Hepatic stellate cell (primary cell): ENCODE measurements around the gene NCOA3.
"Not testable (repeated sequence)": the region's sequence is repeated elsewhere in the genome, so short reads cannot be mapped to it uniquely, and the experiment has no call there.

Experiments
- DNase-seq: peaks from one replicate; pipeline ENCODE4 v3.0.0; 2011; ENCODE audit warnings: low spot score

The NCOA3 gene

GRCh38 chr20:47501482-47502270 is at the start of gene NCOA3:
Gene NCOA3 (plus strand): TSS chr20:47501887. CDS start chr20:47622248, 120,361 bp downstream.
- DNase-seq, result peak; percentile 92

DNA sequence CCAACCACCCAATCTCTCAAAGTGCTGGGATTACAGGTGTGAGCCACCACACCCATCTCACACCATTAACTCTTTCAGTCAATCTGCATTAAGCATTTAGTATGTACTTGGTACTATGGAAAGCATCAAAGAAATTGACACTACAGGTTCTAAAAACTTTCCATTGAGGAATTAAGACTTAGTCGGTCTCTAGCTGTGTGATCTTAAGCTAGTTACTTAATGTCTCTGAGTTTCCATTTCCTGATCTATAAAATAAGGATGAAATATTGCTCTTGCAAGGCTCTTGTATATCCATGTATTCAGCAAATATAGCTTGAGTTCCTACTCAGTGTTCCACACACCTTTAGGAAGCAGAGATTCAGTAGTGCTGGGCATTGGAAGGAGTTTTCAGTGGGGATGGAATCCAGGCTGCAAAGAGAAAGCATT is 48.9 kb upstream of the NCOA3 start:
- no peak for DNase-seq

DNA sequence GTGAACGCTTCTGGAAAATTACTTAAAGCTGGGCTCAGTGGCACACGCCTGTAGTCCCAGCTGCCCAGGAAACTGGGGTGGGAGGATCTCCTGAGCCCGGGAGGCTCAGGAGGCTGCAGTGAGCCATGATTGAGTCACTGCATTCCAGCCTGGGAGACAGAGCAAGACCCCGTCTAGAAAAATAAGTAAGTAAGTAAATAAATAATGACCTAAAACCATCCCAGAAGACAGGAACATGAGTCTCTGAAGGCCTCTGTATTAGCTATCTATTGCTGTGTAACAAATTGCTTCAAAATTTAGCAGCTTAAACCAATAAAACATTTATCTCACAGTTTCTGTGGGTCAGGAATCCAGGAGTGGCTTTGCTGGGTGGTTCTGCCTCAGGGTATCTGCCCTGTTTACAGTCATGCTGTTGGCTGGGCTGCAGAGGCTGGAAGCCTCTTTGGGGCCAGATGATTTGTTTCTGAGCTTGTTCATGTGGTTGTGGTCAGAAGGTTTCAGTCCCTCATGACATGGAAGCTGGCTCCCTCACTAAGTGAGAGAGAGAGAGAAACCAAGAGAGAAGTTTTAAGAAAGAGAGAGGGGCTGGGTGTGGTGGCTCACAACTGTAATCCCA is 48.4 kb upstream of the NCOA3 start:
- peak; percentile 55 for DNase-seq

DNA sequence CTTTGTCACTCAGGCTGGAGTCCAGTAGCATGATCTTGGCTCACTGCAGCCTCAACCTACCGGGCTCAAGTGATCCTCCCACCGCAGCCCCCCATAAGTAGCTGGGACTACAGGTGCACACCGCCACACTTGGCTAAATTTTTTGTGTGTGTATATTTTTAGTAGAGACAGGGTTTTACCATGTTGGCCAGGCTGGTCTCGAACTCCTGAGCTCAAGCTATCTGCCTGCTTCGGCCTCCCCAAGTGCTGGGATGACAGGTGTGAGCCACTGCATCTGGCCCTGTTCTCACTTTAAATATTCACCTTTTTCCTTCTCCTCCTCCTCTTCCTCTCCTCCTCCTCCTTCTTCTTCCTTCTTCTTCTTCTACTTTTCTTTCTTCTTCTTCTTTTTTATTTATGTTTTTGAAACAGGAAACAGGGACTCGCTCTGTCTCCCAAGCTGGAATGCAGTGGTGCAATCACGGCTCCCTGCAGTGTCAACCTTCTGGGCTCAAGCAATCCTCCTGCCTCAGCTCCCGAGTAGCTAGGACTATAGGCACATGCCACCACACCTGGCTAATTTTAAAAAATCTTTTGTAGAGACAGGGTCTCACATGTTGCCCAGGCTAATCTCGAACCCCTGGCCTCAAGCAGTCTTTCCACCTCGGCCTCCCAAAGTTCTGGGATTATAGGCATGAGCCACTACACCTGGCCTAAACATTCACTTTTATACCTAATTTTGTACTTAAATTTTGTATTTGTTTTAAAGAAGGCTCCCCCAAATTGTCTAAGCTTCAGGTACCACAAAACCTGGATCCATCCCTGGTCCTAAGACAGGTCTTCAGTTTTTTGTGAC is 47.2 kb upstream of the NCOA3 start:
- DNase-seq, result no peak

DNA sequence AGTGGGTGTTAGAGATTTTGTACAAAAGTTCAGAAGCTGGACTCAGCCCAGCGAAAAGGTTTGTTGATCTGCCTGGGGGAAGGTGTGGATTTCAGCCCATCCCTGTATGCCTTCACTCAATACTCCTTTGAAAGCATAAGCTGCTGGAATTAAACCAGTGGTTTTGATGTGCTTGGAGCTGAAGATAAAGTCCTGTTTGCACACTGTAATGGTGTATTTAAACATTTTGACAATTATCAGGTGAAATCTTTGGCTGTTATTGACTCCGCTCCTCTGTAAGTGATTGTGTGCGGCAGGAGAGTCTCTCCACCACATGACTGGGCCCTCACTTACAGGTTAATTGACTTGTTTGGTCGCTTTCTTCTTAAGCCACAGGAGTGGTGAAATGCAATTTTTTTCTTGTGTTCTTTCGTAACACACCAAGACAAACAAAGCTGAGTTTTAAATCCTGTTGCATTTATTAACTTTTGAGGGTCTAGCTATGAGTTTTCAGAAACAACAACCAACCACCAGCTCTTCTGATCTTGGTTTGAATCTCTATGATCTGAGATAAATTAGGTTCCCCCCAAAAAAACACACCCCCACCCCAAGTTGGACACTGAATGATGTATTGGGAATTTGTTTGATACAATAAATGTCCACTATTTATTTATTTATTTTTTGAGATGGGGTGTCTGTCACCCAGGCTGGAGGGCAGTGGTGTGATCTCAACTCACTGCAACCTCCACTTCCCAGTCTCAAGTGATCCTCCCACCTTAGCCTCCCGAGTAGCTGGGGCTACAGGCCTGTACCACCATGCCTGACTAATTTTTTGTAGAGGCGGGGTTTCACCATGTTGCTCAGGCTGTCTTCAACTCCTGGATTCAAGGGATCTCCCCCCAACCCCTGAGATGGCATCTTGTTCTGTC is 46.3 kb upstream of the NCOA3 start:
- no peak for DNase-seq

DNA sequence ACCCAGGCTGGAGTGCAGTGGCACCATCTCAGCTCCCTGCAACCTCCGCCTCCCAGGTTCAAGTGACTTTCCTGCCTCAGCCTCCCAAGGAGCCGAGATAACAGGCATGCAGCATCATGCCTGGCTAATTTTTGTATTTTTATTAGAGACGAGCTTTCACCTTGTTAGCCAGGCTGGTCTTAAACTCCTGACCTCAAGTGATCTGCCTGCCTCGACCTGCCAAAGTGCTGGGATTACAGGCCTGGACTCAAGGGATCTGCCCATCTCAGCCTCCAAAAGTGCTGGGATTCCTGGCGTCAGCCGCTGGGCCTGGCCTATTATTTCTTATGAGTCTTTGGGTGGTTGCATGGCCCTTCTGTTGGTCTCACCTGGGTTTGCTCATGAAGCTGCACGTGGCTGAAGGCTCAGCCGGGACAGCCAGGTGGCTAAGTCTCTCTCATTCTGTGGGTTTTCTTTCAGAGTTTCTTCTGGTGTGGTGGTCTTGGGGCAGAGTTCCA is 45.6 kb upstream of the NCOA3 start:
- DNase-seq, result no peak

DNA sequence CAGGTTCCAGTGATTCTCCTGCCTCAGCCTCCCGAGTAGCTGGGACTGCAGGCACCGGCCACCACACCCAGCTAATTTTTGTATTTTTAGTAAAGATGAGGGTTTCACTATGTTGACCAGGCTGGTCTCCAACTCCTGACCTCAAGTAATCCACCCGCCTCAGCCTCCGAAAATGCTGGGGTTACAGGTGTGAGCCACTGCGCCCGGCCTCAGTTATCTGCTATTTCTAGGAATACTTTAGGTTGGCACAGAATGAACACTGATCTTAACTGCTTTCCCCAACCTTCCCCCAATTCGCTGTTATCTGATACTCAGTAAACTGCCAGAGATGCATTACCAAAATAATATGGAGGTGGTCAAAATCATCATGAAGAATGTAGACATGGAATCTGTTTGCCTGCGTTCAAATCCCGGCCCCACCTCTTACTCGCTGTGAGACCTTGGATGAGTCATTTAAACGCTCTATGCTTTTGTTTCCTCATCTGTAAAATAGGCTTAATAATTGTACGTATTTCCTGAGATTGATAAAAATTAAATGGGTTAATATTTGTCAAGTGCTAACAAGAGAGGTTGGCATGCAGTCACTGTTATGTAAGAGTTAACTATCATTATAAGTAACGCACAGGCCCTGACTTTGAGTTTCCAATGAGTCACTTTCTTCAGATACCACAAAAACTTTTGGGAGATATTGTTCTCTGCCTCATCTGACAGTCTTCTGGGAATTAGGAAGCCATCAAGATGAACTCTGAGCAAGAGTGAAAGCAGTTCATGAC is 44.5 kb upstream of the NCOA3 start:
- peak; percentile 60 for DNase-seq

GRCh38 chr20:47458280-47459050 is 43.2 kb upstream of the NCOA3 start:
- not testable (repeated sequence) for DNase-seq

GRCh38 chr20:47459344-47460073 is 42.2 kb upstream of the NCOA3 start:
- DNase-seq, result no peak

- DNase-seq, result not testable (repeated sequence)
Observed at GRCh38 chr20:47460761-47461112, 41.0 kb upstream of the NCOA3 start.

DNA sequence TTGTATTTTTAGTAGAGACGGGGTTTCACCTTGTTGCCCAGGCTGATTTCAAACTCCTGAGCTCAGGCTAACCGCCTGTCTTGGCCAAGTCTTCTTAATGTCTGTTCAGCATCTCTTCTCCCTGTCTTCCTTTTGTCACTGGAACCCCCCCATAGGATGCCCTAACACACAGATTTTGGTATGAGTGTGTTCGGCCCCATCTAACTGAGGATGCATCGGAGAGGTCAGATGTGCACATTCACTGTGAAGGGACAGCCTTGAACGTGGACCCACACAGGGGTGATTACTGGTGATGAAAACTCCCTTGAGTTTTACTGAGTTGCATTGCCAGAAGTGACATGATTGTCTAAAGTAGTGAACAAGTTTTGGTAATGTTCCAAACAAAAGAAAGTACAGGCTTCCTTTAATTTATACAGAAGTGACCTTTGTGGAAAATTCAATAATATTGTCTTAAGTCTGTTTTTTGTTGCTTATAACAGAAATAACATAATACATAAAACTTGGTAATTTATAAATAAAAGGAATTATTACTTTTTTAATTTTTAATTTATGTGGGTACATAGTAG is 40.5 kb upstream of the NCOA3 start:
- DNase-seq, result no peak

DNA sequence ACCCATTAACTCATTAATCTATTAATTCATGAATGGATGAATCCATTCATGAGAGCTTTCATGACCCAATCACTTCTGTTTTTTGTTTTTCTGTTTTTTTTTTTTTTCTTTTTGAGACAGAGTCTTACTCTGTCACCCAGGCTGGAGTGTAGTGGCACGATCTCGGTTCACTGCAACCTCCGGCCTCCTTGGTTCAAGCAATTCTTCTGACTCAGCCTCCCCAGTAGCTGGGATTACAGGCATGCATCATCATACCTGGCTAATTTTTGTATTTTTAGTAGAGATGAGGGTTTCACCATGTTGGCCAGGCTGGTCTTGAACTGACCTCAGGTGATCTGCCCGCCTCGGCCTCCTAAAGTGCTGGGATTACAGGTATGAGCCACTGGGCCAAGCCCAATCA is 39.8 kb upstream of the NCOA3 start:
- not testable (repeated sequence) for DNase-seq

DNA sequence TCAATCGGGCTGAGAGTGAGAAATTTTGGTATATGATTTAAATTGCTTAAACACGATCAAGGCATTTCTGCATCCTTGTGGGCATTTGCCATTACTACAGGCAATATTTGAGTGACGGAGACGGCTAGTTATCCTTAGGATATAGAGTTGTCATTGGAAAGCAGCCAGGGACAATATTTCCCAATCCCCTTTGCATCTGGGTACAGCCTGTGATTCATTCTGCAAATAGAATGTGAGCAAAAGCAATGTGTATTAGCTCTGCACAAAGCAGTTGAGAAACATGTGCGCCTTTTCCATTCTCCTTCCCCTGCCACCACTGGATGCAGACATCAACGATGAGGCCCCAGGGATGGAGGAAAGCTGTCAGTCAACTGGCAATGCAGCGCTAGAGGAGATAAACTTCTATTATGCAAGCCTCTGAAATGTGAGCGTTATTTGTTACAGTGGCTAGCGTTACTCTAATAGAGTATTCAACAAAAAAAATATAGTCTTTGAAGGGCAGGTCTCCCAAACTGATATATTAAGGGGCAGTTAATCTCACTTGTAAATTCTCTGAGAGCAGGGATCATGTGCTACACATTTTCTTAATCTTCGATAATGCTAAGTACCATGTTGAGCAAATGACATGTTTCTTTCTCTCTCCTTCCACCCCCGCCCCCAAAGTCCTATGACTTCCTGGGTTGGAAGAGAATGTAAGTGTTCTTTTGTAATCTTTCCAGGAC is 37.1 kb upstream of the NCOA3 start:
- peak; percentile 85 for DNase-seq

DNA sequence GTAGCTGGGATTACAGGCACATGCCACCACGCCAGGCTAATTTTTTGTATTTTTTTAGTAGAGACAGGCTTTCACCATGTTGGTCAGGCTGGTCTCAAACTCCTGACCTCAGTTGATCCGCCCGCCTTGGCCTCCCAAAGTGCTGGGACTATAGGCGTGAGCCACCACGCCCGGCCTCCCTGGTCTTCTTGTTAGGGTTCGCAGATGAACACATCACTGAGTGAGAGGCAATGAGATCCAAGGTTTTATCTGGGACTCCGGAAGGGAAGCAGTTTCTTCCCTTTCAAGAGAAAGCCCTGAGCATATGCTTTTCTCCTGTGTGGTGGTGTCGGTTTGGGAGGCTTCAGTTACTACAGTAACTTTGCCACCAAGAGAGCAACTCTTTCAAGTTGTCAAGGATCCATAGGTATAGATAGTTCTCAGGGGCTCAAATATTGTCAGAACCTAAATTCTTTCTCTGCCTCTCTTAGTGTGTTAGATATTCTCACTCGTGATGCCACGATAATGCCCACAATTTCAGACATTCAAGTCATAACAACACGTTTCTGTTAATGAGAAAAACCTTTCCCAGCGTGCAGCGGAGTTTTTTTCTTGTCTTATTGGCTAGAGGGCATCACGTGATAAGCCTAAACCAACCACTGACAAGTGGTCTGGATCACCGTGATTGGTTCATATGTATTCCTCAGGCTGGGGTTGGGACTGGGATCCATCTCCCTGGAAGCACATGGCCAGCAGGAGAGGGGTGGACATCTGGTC is 36.2 kb upstream of the NCOA3 start:
- no peak for DNase-seq

GRCh38 chr20:47466213-47466612 is 35.5 kb upstream of the NCOA3 start:
- DNase-seq, result no peak

GRCh38 chr20:47466704-47467459 is 34.8 kb upstream of the NCOA3 start:
- no peak for DNase-seq
